Measurements from ENCODE around the gene PRKAA2.

PRKAA2 gene

GRCh38 chr1:56665384-56665783 lies 20.3 kb downstream of the PRKAA2 start:
- no peak for TF ChIP-seq CTCF (IDR thresholded peaks at IDR 0.05; ENCODE audit: borderline replicate concordance, control extremely low read depth, extremely low read depth, insufficient read depth, missing control alignments)
- in situ Hi-C loops (cut with MboI; ENCODE audit: low sequenced_read_pairs, unreplicated experiment) = no loop called here
- no peak for DNase-seq (ENCODE audit: low spot score)

GRCh38 chr1:56666112-56666608 lies 21.0 kb downstream of the PRKAA2 start:
- in situ Hi-C loops (cut with MboI; ENCODE audit: low sequenced_read_pairs, unreplicated experiment) = no loop called here
- no peak for DNase-seq (ENCODE audit: low spot score)
- no peak for TF ChIP-seq CTCF (IDR thresholded peaks at IDR 0.05; ENCODE audit: borderline replicate concordance, control extremely low read depth, extremely low read depth, insufficient read depth, missing control alignments)

- TF ChIP-seq CTCF (IDR thresholded peaks at IDR 0.05; ENCODE audit: borderline replicate concordance, control extremely low read depth, extremely low read depth, insufficient read depth, missing control alignments) = no peak
- no peak for DNase-seq (ENCODE audit: low spot score)
- in situ Hi-C loops (cut with MboI; ENCODE audit: low sequenced_read_pairs, unreplicated experiment) = no loop called here
These were observed 25.2 kb downstream of the PRKAA2 start for GRCh38 chr1:56670350-56670749.

- no peak for DNase-seq (ENCODE audit: low spot score)
- in situ Hi-C loops (cut with MboI; ENCODE audit: low sequenced_read_pairs, unreplicated experiment) = no loop called here
- TF ChIP-seq CTCF (IDR thresholded peaks at IDR 0.05; ENCODE audit: borderline replicate concordance, control extremely low read depth, extremely low read depth, insufficient read depth, missing control alignments) = no peak
These were observed 26.0 kb downstream of the PRKAA2 start for GRCh38 chr1:56671085-56671484.

- no peak for TF ChIP-seq CTCF (IDR thresholded peaks at IDR 0.05; ENCODE audit: borderline replicate concordance, control extremely low read depth, extremely low read depth, insufficient read depth, missing control alignments)
- in situ Hi-C loops (cut with MboI; ENCODE audit: low sequenced_read_pairs, unreplicated experiment) = no loop called here
- no peak for DNase-seq (ENCODE audit: low spot score)
These were observed 26.4 kb downstream of the PRKAA2 start for GRCh38 chr1:56671542-56671941.

- in situ Hi-C loops (cut with MboI; ENCODE audit: low sequenced_read_pairs, unreplicated experiment) = no loop called here
- no peak for TF ChIP-seq CTCF (IDR thresholded peaks at IDR 0.05; ENCODE audit: borderline replicate concordance, control extremely low read depth, extremely low read depth, insufficient read depth, missing control alignments)
- DNase-seq (ENCODE audit: low spot score) = no peak
These were observed 27.5 kb downstream of the PRKAA2 start for GRCh38 chr1:56672579-56672978.

GRCh38 chr1:56675763-56676162 lies 30.6 kb downstream of the PRKAA2 start:
- no peak for TF ChIP-seq CTCF (IDR thresholded peaks at IDR 0.05; ENCODE audit: borderline replicate concordance, control extremely low read depth, extremely low read depth, insufficient read depth, missing control alignments)
- no peak for DNase-seq (ENCODE audit: low spot score)
- in situ Hi-C loops (cut with MboI; ENCODE audit: low sequenced_read_pairs, unreplicated experiment) = no loop called here
